ENCODE measurements around the gene RELB. TPM values are rescaled to one million over a fixed set of nuclear protein-coding genes. Genes with fewer than 3 reads are reported as not detected.
"Not testable (repeated sequence)": the region's sequence is repeated elsewhere in the genome, so short reads cannot be mapped to it uniquely, and the experiment has no call there.

Gene RELB
- total RNA-seq, 4 donors from 2014 or later, result 4.0 to 9.2 (median 6.0) TPM

- Histone ChIP-seq H3K36me3 (peaks cover 0 to 96% of the 10 kb centered on the region in 2 donors), H3K4me1 (no peaks in the 10 kb centered on the region), H3K9me3 (no peaks in the 10 kb centered on the region), H3K4me3 (no peak overlapping the region), H3K27ac (no peak overlapping the region), H3K27me3 (no peaks in the 10 kb centered on the region)
- WGBS, 2 donors (ENCODE audit: low coverage in 1 of 2), result 79 to 81% methylated on average over 5 of the region's 5 CpGs
- TF ChIP-seq CTCF (IDR thresholded peaks at IDR 0.05) (no peak), EP300 (IDR thresholded peaks at IDR 0.05) (no peak), POLR2AphosphoS5 (IDR thresholded peaks at IDR 0.05) (no peak), POLR2A (IDR thresholded peaks at IDR 0.05) (no peak)
- ATAC-seq, result no peak
Observed at GRCh38 chr19:44968118-44968517, 33.1 kb upstream of the RELB start.

DNA sequence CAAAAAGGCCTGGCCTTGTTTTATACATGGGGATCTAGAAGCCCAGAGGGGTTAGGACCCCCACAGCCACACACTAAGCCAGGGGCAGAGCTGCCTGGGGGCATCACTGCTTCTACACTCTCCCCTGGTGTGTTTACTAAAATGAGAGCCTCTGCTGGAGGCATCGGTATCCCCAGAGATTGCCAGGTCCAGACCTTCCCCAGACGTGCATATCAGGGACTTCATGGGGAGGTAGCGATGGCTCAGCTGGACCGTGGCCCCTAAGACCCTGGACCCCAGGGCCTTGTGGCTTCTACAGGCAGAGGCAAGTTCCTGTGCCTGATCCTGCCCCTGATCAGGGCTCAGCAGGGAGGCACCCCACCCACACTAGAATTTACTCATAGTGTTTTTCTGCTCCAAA, 32.6 kb upstream of the RELB start:
- 100% methylated on average over 1 of the region's 4 CpGs; no CpG with 5 or more reads in 1 of the 2 donors for WGBS, 2 donors (ENCODE audit: low coverage in 1 of 2)
- TF ChIP-seq POLR2A (IDR thresholded peaks at IDR 0.05), result no peak
- TF ChIP-seq POLR2AphosphoS5 (IDR thresholded peaks at IDR 0.05), result no peak
- TF ChIP-seq CTCF (IDR thresholded peaks at IDR 0.05), result no peak
- no peak for TF ChIP-seq EP300 (IDR thresholded peaks at IDR 0.05)
- H3K36me3 ChIP-seq, result peaks cover 0 to 96% of the 10 kb centered on the region in 2 donors
- no peaks in the 10 kb centered on the region for H3K27me3 ChIP-seq
- H3K9me3 ChIP-seq, result no peaks in the 10 kb centered on the region
- H3K4me1 ChIP-seq, result no peaks in the 10 kb centered on the region
- H3K27ac ChIP-seq, result no peak overlapping the region
- H3K4me3 ChIP-seq, result no peak overlapping the region
- ATAC-seq, result no peak

- no peak for TF ChIP-seq POLR2A (IDR thresholded peaks at IDR 0.05)
- TF ChIP-seq CTCF (IDR thresholded peaks at IDR 0.05), result no peak
- no peak for TF ChIP-seq EP300 (IDR thresholded peaks at IDR 0.05)
- no peak for TF ChIP-seq POLR2AphosphoS5 (IDR thresholded peaks at IDR 0.05)
- no peak for ATAC-seq
- no peak overlapping the region for H3K27ac ChIP-seq
- no peaks in the 10 kb centered on the region for H3K9me3 ChIP-seq
- 96% methylated on average over 5 of the region's 5 CpGs; no CpG with 5 or more reads in 1 of the 2 donors for WGBS, 2 donors (ENCODE audit: low coverage in 1 of 2)
- H3K4me3 ChIP-seq, result no peak overlapping the region
- H3K36me3 ChIP-seq, result peaks cover 0 to 96% of the 10 kb centered on the region in 2 donors
- H3K4me1 ChIP-seq, result no peaks in the 10 kb centered on the region
- H3K27me3 ChIP-seq, result no peaks in the 10 kb centered on the region
Observed at GRCh38 chr19:44969437-44969836, 31.8 kb upstream of the RELB start.

DNA sequence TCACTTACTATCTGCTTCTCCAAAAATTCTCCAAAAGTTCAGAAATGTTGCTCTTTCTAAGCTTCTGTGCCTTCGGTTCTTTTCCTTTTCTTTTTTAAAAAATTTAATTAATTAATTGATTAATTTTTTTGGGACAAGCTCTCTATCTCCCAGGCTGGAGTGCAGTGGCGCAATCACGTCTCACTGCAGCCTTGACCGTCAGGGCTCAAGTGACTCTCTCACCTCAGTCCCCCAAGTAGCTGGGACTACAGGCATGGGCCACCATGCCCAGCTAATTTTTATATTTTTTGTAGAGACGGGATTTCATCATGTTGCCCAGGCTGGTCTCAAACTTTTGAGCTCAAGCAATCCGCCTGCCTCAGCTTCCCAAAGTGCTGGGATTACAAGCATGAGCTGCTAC, 29.8 kb upstream of the RELB start:
- not testable (repeated sequence) for H3K27me3 ChIP-seq, H3K4me3 ChIP-seq, H3K4me1 ChIP-seq, H3K9me3 ChIP-seq, H3K27ac ChIP-seq, ATAC-seq
- WGBS, 2 donors (ENCODE audit: low coverage in 1 of 2), result 69 to 82% methylated on average over 5 to 6 of the region's 6 CpGs
- peaks cover 0 to 96% of the 10 kb centered on the region in 2 donors for H3K36me3 ChIP-seq

DNA sequence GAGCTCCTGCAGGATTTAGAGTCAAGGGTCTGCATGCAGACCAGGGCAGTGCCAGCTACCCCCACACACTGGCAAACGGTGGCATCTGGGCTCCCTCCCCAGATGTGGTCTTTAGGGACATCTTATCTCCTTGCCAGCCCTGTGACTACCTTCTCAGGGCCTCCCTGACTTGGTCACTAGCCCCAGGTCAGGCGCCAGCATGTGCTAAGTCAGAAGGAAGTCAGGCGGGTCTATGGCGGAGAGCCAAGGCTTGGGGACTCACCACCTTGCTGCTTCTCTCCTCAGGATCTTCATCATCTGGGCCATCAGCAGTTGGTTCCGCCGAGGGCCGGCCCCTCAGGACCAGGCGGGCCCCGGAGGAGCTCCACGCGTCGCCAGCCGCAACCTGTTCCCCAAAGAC, 28.5 kb upstream of the RELB start:
- no CpG with 5 or more reads among the region's 13 CpGs for WGBS, 2 donors (ENCODE audit: low coverage in 1 of 2)
- Histone ChIP-seq H3K27ac (no peak overlapping the region), H3K27me3 (no peaks in the 10 kb centered on the region), H3K4me3 (no peak overlapping the region), H3K36me3 (peaks cover 0 to 96% of the 10 kb centered on the region in 2 donors), H3K9me3 (no peaks in the 10 kb centered on the region), H3K4me1 (no peaks in the 10 kb centered on the region)
- no peak for ATAC-seq
- no peak for TF ChIP-seq POLR2A (IDR thresholded peaks at IDR 0.05)

GRCh38 chr19:44973982-44974735, 27.1 kb upstream of the RELB start:
- Histone ChIP-seq H3K4me1 (no peaks in the 10 kb centered on the region), H3K36me3 (peaks cover 0 to 96% of the 10 kb centered on the region in 2 donors), H3K27me3 (no peaks in the 10 kb centered on the region), H3K9me3 (no peaks in the 10 kb centered on the region), H3K4me3 (no peak overlapping the region), H3K27ac (no peak overlapping the region)
- TF ChIP-seq POLR2AphosphoS5 (IDR thresholded peaks at IDR 0.05) (no peak), CTCF (IDR thresholded peaks at IDR 0.05) (no peak), EP300 (IDR thresholded peaks at IDR 0.05) (no peak), POLR2A (IDR thresholded peaks at IDR 0.05) (no peak)
- 67 to 81% methylated on average over 2 to 14 of the region's 21 CpGs for WGBS, 2 donors (ENCODE audit: low coverage in 1 of 2)
- ATAC-seq, result no peak

Measured in gastroesophageal sphincter (tissue), 4 donors.